DMS153 treated with DMSO at 0.1 percent for 48 hours (cell line): ENCODE data around the gene CERCAM.
A peak's percentile ranks its signal among the peaks of the same experiment; 100 is the strongest.
"Not testable (repeated sequence)": the region's sequence is repeated elsewhere in the genome, so short reads cannot be mapped to it uniquely, and the experiment has no call there.

ENCODE experiments used
- DNase-seq: peaks from one replicate; lab custom pipeline; 2025; ENCODE audit not compliant: unreplicated experiment; lab: John Stamatoyannopoulos, UW

CERCAM gene

DNA sequence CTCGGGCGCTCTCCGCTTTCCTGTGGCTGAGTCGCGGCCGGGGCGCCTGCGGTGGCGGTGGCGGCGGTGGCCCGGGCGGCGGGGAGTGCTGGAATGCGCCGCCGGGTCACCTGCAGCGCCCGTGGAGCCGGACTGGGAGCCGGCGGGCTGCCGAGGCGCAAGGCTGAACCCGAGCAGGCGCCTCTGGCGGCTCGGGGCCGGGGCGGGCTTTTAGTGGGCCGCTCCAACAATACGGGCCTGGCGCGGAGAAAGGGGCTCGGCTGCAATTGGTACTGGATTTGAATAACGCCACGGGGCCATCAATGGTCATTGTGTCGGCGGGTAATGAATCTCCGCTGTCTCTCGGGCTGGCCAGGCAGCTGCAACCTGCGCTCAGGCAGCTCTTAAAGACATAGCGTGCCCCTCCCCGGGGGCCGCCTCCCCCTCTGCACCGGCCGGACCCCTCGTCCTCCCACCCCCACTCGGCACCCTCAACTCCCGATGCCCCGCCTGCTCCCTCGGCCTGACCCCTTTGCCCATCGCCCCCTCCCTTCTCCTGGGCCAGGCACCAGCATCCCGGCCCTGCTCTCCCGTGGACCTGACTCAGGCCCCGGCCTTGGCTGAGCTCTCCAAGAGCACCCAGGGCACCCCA, 27.4 kb upstream of the CERCAM start:
- DNase-seq, result no peak

- no peak for DNase-seq
These were observed 26.7 kb upstream of the CERCAM start for GRCh38 chr9:128393970-128394369.

DNA sequence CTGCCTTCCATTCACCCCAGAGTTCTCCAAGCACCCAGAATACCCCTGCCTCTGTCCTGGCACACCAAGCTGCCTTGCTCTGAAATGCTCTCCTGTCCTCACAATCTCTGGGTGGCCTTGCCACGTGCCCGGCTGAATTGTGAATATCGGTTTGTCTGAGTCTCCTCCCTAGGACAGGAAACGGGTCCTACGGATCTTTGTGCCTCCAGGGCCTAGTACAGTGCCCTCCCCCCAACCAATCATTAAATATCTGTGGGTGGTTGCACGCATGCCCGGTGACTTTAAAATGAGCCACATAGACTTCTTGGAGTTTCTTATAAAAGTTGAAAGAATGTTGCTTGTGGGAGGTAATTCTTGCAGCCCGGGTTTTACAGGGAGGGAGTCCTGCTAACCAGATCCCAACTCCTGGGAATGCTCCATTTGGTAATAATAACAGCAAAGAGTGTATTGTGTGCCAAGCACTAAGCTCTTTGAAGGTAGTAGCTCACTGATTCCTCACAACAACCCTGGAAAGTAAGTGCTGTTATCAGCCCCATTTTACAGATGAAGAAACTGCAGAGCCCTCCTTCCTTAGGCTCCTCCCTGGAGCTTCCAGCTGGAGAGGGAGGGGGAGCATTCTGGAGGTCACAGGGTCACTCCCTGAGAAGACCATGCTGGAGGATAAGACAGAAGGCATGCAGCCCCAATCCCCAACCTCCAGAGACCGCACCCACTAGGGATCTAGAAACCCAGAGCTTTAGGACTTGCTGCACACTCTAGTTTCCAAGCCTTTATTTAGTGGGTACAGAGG, 26.1 kb upstream of the CERCAM start:
- no peak for DNase-seq

- no peak for DNase-seq
These were observed 23.6 kb upstream of the CERCAM start for GRCh38 chr9:128396970-128397613.

- no peak for DNase-seq
These were observed 22.8 kb upstream of the CERCAM start for GRCh38 chr9:128397831-128398230.

DNA sequence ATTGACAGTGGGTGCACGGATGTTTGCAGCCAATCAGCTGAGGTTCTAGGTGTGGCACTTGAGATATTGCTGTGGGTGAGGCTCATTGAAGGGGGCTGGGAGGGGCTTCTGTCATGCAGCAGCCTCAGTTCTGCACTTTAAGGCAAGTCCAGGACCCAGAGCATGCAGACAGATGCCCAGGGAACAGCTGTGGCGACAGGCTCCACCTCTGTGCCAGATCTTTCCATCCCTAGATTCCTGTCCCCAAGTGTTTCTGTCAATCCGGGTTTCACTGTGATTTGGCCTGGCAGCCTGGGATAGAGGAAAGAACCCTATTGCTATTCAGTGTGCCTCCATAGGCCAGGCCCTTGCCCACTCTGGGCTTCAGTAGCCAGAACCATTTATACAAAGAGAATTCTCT, 20.8 kb upstream of the CERCAM start:
- DNase-seq, result no peak

DNA sequence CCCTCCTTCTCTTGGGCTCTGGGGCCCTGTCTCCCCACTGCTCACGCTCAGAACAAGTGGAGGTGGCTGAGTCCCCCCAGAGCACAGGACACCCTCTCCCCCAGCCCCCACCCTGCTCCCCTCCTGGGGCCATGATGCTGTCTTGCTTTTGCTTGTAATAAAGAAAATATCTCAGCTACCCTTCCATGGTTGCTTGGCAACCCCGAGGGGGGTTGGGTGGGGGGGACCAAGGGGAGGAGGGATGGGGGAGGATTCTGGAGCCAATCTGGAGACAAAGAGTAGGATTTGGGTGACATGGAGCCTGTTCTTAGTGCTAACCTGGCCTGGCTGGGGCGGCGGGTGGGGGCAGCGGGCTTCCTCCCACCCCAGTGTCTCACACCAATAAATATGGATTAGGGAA, 16.1 kb upstream of the CERCAM start:
- no peak for DNase-seq

GRCh38 chr9:128405077-128405779, 15.4 kb upstream of the CERCAM start:
- DNase-seq, result no peak

GRCh38 chr9:128405780-128406171, 14.9 kb upstream of the CERCAM start:
- DNase-seq, result no peak

DNA sequence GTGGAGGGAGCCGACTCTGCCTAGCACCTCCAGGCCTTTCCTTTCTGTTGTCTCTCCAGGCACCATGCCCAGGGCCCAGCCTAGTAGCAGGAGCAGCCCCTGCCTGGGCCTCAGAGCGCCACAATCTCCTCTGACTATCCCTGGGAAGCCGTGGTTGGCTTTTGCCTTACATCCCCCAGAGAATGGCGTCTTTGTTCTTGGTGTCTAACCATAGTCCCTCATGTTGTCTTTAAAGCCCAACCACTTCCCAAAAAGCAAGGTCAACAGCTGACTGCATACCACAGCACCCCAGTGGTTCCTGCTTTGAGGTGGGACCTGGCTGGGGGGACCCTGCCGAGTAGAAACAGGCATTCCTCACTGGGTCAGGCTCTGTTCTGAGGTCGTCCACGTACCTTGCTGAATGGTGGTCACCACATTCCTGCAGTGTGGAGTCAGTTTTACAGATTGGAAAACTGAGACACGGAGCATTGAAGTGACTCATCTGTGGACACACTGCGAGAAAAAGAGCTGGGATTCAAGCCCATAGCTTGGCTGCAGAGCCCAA, 13.7 kb upstream of the CERCAM start:
- DNase-seq, result no peak

- no peak for DNase-seq
These were observed 11.7 kb upstream of the CERCAM start for GRCh38 chr9:128408963-128409431.

GRCh38 chr9:128409450-128409849, 11.2 kb upstream of the CERCAM start:
- DNase-seq, result no peak

DNA sequence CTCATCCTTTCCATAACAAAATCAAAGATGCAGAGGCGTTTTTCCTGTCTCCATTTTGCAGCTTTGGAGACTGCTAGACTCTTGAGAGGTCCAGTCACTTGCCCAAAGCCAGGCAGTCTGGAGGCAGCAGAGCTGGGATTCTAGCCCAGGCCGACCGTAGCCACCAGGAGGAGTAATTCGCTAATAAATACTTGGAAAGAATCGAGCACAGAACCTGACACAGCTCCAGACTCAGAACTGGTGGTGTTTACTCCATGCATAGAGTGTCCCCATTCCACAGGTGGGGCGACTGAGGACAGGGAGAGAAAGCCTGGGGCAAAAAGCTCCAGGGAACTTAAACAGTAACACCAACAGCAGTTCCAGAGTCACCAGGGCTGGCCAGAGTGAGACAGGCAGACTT, 10.7 kb upstream of the CERCAM start:
- DNase-seq, result no peak

DNA sequence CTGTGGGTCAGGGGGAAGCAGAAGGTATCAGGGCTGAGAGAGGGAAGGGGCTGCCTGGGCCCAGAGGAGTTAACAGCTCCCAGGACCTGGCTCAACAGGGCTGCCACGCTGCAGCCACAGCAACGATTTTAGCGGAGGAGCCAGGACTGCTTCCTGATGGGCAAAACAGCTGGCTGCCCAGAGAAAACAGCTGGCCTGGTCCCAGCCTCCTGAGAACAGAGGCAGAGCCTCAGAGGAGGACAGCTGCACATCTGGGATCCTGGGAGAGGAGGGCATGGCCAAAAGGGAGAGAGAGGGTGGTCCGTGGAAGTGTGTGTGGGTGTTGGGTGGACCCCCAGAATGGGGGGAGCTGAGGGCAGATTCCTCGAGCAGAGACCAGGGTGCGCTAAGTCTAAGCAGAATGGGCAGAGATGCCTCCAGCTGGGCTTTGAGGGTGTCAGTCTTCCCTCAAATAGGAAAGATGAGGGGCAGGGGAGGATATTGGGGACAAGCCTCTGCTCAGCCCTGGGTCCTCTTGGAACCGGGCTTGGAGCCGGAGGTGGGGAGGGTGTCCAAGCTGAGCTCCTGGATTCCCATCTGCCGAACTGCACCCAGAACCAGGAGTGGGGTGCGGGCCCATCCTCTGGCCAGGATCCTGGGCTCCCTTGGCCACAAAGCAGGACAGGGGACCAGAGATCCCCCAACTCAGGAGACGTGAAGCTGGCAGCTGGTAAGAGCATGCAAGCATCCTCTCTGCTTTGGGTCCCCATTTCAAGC, 9.1 kb upstream of the CERCAM start:
- DNase-seq, result no peak

DNA sequence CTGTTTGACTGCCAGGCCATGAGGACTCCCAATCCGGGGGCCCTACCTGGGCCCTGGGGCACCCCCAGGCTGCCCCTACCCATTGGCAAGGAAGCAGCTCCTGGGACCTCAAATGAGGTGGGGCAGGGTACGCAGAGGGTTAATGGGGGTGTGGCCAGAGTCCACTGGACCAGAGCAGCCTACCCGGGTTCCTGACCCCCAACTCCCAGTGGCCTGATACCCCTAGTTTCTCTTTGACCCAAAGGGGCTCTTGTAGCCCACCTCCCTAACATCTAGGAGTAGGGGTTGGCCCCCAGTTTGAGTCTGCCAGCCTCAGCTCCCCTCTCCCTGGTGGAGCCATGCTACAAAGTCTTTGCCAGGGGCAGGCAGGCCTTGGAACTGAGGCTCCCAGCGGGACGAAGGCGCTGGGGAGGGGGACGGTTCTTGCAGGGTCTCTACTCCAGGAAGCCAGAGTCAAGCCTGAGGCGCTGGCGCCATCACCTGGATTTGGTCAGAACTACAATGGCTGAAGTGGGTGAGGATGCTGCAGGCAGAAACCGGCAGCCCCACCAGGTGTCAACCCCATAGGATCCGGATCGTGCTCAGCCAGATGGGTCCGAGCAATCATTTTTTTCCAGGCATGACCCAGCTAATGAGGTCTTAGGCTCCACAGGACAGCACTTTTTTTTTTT, 8.4 kb upstream of the CERCAM start:
- no peak for DNase-seq

- not testable (repeated sequence) for DNase-seq
These were observed 6.9 kb upstream of the CERCAM start for GRCh38 chr9:128413728-128414127.

GRCh38 chr9:128414461-128414860, 6.2 kb upstream of the CERCAM start:
- no peak for DNase-seq

- DNase-seq, result no peak
These were observed 5.4 kb upstream of the CERCAM start for GRCh38 chr9:128415281-128415680.

GRCh38 chr9:128416014-128416413, 4.6 kb upstream of the CERCAM start:
- peak; percentile 27 for DNase-seq

GRCh38 chr9:128416432-128417019, 4.1 kb upstream of the CERCAM start:
- no peak for DNase-seq
